ENCODE measurements around the gene CADM4. TPM values are rescaled to one million over a fixed set of nuclear protein-coding genes. Genes with fewer than 3 reads are reported as not detected.
A peak's percentile ranks its signal among the peaks of the same experiment; 100 is the strongest.

CADM4 gene
- total and polyA plus RNA-seq, 11 donors: 4.6 to 13.2 (median 8.7) TPM

GRCh38 chr19:43599635-43600295, 39.9 kb downstream of the CADM4 start:
- H3K27ac ChIP-seq: no peak overlapping the region
- intact Hi-C loops (cut with DNase I): loop anchor here in 2 of 10 donors (5.0 to 10.0 kb wide), 3 partner anchors 55 to 67 kb away; partner anchors contain the start of gene ZNF575 (in 2 of the 2)
- no peaks in the 10 kb centered on the region for H3K9me3 ChIP-seq
- peaks cover 0 to 41% (median 32%) of the 10 kb centered on the region in 9 donors for H3K36me3 ChIP-seq
- no peak overlapping the region for H3K4me3 ChIP-seq
- DNase-seq (no peak), ATAC-seq (no peak)
- H3K27me3 ChIP-seq: no peaks in the 10 kb centered on the region
- 79 to 96% (median 87%) methylated on average over 4 of the region's 4 CpGs for WGBS, 4 donors
- H3K4me1 ChIP-seq: peaks cover 4 to 29% (median 20%) of the 10 kb centered on the region in 12 donors
- TF ChIP-seq POLR2A (IDR thresholded peaks at IDR 0.05) (no peak), CTCF (IDR thresholded peaks at IDR 0.05) (no peak)

- Histone ChIP-seq H3K9me3 (no peaks in the 10 kb centered on the region), H3K27me3 (no peaks in the 10 kb centered on the region), H3K27ac (no peak overlapping the region), H3K4me1 (peaks cover 8 to 41% (median 31%) of the 10 kb centered on the region in 12 donors), H3K4me3 (no peak overlapping the region), H3K36me3 (peaks cover 0 to 51% (median 40%) of the 10 kb centered on the region in 9 donors)
- no peak for TF ChIP-seq CTCF (IDR thresholded peaks at IDR 0.05)
- TF ChIP-seq POLR2A (IDR thresholded peaks at IDR 0.05): no peak
- WGBS, 4 donors: 92 to 95% (median 93%) methylated on average over 11 to 19 of the region's 19 CpGs
- no peak for ATAC-seq
- intact Hi-C loops (cut with DNase I): loop anchor here in 2 of 10 donors (1.0 to 10.0 kb wide), 4 partner anchors 23 to 66 kb away; partner anchors contain the start of genes ZNF575 (in 2 of the 2), PINLYP (in 1 of the 2) and XRCC1 (in 1 of the 2)
- DNase-seq: no peak
Measured at GRCh38 chr19:43598445-43599240, 41.0 kb downstream of the CADM4 start.

- Histone ChIP-seq H3K4me1 (peaks cover 8 to 46% (median 35%) of the 10 kb centered on the region in 12 donors), H3K36me3 (peaks cover 0 to 59% (median 47%) of the 10 kb centered on the region in 9 donors), H3K27ac (no peak overlapping the region), H3K27me3 (no peaks in the 10 kb centered on the region), H3K4me3 (peak overlapping the region in 2 of 12 donors; percentile 75 to 78), H3K9me3 (no peaks in the 10 kb centered on the region)
- ATAC-seq (no peak), DNase-seq (no peak)
- intact Hi-C loops (cut with DNase I): loop anchor here in 4 of 10 donors (1.0 to 10.0 kb wide), 6 partner anchors 23 to 66 kb away; partner anchors contain the start of genes ZNF575 (in 3 of the 4), PINLYP (in 2 of the 4) and XRCC1 (in 2 of the 4)
- TF ChIP-seq CTCF (IDR thresholded peaks at IDR 0.05) (no peak), POLR2A (IDR thresholded peaks at IDR 0.05) (no peak)
- 47 to 53% (median 49%) methylated on average over 5 of the region's 5 CpGs for WGBS, 4 donors
Measured at GRCh38 chr19:43597876-43598275, 41.8 kb downstream of the CADM4 start.
